ENCODE data around the gene GPC5. TPM values are rescaled to one million over a fixed set of nuclear protein-coding genes. Genes with fewer than 3 reads are reported as not detected.

GPC5 gene
- total and polyA plus RNA-seq, 4 donors: 0.51 to 22.4 (median 2.0) TPM

GRCh38 chr13:92251671-92252210 lies 853.3 kb downstream of the GPC5 start:
- no peak for TF ChIP-seq ATF3 (IDR thresholded peaks at IDR 0.05)
- TF ChIP-seq, protein P1, sequence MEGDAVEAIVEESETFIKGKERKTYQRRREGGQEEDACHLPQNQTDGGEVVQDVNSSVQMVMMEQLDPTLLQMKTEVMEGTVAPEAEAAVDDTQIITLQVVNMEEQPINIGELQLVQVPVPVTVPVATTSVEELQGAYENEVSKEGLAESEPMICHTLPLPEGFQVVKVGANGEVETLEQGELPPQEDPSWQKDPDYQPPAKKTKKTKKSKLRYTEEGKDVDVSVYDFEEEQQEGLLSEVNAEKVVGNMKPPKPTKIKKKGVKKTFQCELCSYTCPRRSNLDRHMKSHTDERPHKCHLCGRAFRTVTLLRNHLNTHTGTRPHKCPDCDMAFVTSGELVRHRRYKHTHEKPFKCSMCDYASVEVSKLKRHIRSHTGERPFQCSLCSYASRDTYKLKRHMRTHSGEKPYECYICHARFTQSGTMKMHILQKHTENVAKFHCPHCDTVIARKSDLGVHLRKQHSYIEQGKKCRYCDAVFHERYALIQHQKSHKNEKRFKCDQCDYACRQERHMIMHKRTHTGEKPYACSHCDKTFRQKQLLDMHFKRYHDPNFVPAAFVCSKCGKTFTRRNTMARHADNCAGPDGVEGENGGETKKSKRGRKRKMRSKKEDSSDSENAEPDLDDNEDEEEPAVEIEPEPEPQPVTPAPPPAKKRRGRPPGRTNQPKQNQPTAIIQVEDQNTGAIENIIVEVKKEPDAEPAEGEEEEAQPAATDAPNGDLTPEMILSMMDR (IDR thresholded peaks at IDR 0.05; ENCODE audit: low read depth, low read length, missing input control): no peak
- TF ChIP-seq TAF1 (conservative IDR thresholded peaks at IDR 0.05): no peak
- no peak for TF ChIP-seq EGR1 (IDR thresholded peaks at IDR 0.05; ENCODE audit: low read depth in 2 of 2)
- no peak for TF ChIP-seq NR2F2 (IDR thresholded peaks at IDR 0.05)
- no peak for TF ChIP-seq FOXA2 (IDR thresholded peaks at IDR 0.05)
- no peak for TF ChIP-seq HNF4G (IDR thresholded peaks at IDR 0.05)
- no peak for TF ChIP-seq JUND (IDR thresholded peaks at IDR 0.05)
- no peak for TF ChIP-seq GABPA (IDR thresholded peaks at IDR 0.05 in 1 of 2, conservative IDR thresholded peaks at IDR 0.05 in 1 of 2)
- no peak for TF ChIP-seq SP1 (IDR thresholded peaks at IDR 0.05)
- no peak for TF ChIP-seq FOXA1 (IDR thresholded peaks at IDR 0.05)
- TF ChIP-seq RXRA (IDR thresholded peaks at IDR 0.05): no peak

DNA sequence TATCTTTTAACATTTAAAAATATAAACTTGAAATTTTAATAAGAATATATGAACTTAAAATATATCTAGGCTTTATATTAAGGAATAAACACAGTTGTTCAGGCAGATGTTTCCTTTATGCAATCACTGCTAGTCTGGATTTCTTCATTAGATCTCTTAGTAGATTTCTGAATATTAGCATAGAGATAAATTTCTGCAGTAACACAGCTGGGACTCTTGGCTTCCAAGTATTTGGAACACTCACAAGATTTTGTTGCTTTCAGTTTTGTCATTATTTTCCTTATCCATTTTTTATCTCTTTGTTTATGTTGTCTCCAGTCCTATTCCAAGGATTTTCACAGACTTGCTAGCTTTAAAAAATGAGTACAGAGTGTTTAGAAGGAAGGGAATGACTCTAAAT lies 857.1 kb downstream of the GPC5 start:
- TF ChIP-seq ATF3 (IDR thresholded peaks at IDR 0.05) (no peak), FOXA2 (IDR thresholded peaks at IDR 0.05) (no peak), SP1 (IDR thresholded peaks at IDR 0.05) (no peak), RXRA (IDR thresholded peaks at IDR 0.05) (no peak), GABPA (IDR thresholded peaks at IDR 0.05 in 1 of 2, conservative IDR thresholded peaks at IDR 0.05 in 1 of 2) (no peak), FOXA1 (IDR thresholded peaks at IDR 0.05) (no peak), HNF4A (conservative IDR thresholded peaks at IDR 0.05) (no peak), HNF4G (IDR thresholded peaks at IDR 0.05) (no peak), NR2F2 (IDR thresholded peaks at IDR 0.05) (no peak), YY1 (IDR thresholded peaks at IDR 0.05) (no peak), EGR1 (IDR thresholded peaks at IDR 0.05; ENCODE audit: low read depth in 2 of 2) (no peak), MAX (IDR thresholded peaks at IDR 0.05) (no peak), JUND (IDR thresholded peaks at IDR 0.05) (no peak)
- TF ChIP-seq, protein P1 (IDR thresholded peaks at IDR 0.05; ENCODE audit: low read depth, low read length, missing input control): no peak
- TF ChIP-seq, protein P2, sequence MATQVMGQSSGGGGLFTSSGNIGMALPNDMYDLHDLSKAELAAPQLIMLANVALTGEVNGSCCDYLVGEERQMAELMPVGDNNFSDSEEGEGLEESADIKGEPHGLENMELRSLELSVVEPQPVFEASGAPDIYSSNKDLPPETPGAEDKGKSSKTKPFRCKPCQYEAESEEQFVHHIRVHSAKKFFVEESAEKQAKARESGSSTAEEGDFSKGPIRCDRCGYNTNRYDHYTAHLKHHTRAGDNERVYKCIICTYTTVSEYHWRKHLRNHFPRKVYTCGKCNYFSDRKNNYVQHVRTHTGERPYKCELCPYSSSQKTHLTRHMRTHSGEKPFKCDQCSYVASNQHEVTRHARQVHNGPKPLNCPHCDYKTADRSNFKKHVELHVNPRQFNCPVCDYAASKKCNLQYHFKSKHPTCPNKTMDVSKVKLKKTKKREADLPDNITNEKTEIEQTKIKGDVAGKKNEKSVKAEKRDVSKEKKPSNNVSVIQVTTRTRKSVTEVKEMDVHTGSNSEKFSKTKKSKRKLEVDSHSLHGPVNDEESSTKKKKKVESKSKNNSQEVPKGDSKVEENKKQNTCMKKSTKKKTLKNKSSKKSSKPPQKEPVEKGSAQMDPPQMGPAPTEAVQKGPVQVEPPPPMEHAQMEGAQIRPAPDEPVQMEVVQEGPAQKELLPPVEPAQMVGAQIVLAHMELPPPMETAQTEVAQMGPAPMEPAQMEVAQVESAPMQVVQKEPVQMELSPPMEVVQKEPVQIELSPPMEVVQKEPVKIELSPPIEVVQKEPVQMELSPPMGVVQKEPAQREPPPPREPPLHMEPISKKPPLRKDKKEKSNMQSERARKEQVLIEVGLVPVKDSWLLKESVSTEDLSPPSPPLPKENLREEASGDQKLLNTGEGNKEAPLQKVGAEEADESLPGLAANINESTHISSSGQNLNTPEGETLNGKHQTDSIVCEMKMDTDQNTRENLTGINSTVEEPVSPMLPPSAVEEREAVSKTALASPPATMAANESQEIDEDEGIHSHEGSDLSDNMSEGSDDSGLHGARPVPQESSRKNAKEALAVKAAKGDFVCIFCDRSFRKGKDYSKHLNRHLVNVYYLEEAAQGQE (IDR thresholded peaks at IDR 0.05): no peak

More at GRCh38 chr13:92251671-92252210, 853.3 kb downstream of the GPC5 start:
- Histone ChIP-seq H3K9me3 (ENCODE audit: control insufficient read depth in 4 of 4, low read length in 3 of 4) (no peaks in the 10 kb centered on the region), H3K27me3 (ENCODE audit: control insufficient read depth in 4 of 4, insufficient read depth in 4 of 4, low read length in 3 of 4) (peaks cover 0 to 3% (median 0%) of the 10 kb centered on the region in 4 donors), H3K36me3 (ENCODE audit: control insufficient read depth in 4 of 4, insufficient read depth in 3 of 4, low read depth in 1 of 4, low read length in 3 of 4) (no peaks in the 10 kb centered on the region), H3K9ac (ENCODE audit: low read depth in 1 of 2, low read length in 2 of 2) (no peak overlapping the region), H3K4me3 (ENCODE audit: low read depth in 1 of 3, low read length in 3 of 3) (no peak overlapping the region), H3K4me1 (ENCODE audit: control insufficient read depth in 4 of 4, insufficient read depth in 4 of 4, low read length in 3 of 4) (no peaks in the 10 kb centered on the region), H3K27ac (ENCODE audit: low read depth in 1 of 2, low read length in 2 of 2) (no peak overlapping the region)
- DNase-seq (ENCODE audit: low spot score): no peak
- WGBS: 73% methylated on average over 2 of the region's 2 CpGs

More for the DNA sequence above, 857.1 kb downstream of the GPC5 start:
- no peak for DNase-seq (ENCODE audit: low spot score)
- Histone ChIP-seq H3K4me1 (ENCODE audit: control insufficient read depth in 4 of 4, insufficient read depth in 4 of 4, low read length in 3 of 4) (no peaks in the 10 kb centered on the region), H3K27me3 (ENCODE audit: control insufficient read depth in 4 of 4, insufficient read depth in 4 of 4, low read length in 3 of 4) (peaks cover 0 to 3% (median 0%) of the 10 kb centered on the region in 4 donors), H3K9ac (ENCODE audit: low read depth in 1 of 2, low read length in 2 of 2) (no peak overlapping the region), H3K4me3 (ENCODE audit: low read depth in 1 of 3, low read length in 3 of 3) (no peak overlapping the region), H3K9me3 (ENCODE audit: control insufficient read depth in 4 of 4, low read length in 3 of 4) (no peaks in the 10 kb centered on the region), H3K27ac (ENCODE audit: low read depth in 1 of 2, low read length in 2 of 2) (no peak overlapping the region), H3K36me3 (ENCODE audit: control insufficient read depth in 4 of 4, insufficient read depth in 3 of 4, low read depth in 1 of 4, low read length in 3 of 4) (no peaks in the 10 kb centered on the region)
